ENCODE data around the gene SCNN1A. TPM values are rescaled to one million over a fixed set of nuclear protein-coding genes. Genes with fewer than 3 reads are reported as not detected.

The SCNN1A gene
- total RNA-seq, 1 experiment from 2014 or later, result 111 TPM

DNA sequence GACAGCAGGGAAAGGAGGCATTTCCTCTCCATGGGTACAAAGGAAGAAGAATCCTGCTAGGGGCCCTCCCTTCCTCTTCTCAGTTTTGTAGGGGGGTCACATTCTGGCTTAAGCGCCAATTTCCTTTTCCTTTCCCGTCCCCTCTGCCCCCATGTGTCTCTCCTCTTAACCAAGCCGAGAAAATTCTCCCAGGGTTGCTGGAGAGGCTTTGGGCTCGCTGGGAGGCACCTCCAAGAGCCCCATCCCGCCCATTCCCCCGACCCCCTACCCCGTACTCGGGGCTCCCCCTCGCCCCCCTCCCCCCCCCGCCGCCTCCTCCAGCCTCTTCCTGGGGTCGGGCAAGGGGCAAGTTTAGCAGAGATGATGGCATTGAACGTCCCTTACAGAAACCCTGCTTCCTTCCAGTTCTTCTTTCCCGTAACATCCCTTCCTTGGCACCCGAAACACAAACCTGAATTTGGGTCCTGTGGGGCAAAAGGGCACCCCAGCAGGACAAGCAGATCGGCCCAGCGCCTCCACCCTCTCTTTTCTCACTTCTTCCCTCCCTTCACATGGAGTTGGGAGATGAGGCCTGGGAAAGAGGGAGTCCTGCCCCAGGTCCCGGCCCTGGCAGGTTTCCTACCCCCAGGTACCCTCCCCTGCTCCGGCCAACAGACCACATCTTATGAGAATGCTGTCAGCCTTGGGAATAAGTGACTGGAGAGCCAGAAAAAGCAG, 51.2 kb downstream of the SCNN1A start:
- H2BK5ac ChIP-seq (ENCODE audit: insufficient read length, low read length), result no peak overlapping the region
- Mint-ChIP-seq H3K27ac (peak overlapping the region; percentile 97 to 98 (median 97)), H3K4me3 (peak overlapping the region; percentile 27 to 68), H3K9me3 (no peaks in the 10 kb centered on the region), H3K4me1 (peaks cover 64 to 72% of the 10 kb centered on the region in 2 experiments), H3K36me3 (ENCODE audit: insufficient read depth in 1 of 3, low read depth in 3 of 3) (peaks cover 15 to 46% (median 36%) of the 10 kb centered on the region in 3 experiments; a peak in 6 of 7 replicates), H3K27me3 (ENCODE audit: low read depth) (no peaks in the 10 kb centered on the region)
- H4K20me1 ChIP-seq (ENCODE audit: control insufficient read depth, insufficient read depth, insufficient read length), result no peaks in the 10 kb centered on the region
- H3K56ac ChIP-seq (ENCODE audit: insufficient read length, low read depth, low read length), result no peak overlapping the region
- H4K91ac ChIP-seq (ENCODE audit: insufficient read length, low read depth, low read length), result no peak overlapping the region
- H3T11ph ChIP-seq (ENCODE audit: low read length), result no peak overlapping the region
- no peaks in the 10 kb centered on the region for H3K79me2 ChIP-seq (ENCODE audit: insufficient read depth, low read length)
- TF ChIP-seq CTCF (conservative IDR thresholded peaks at IDR 0.05), result no peak
- H2AK5ac ChIP-seq (ENCODE audit: insufficient read length, low read length), result no peak overlapping the region
- no peak overlapping the region for H4K8ac ChIP-seq (replicated peaks; ENCODE audit: insufficient read length, low read depth, low read length)
- peak overlapping the region; percentile 37 for H3K27ac ChIP-seq (ENCODE audit: insufficient read length, low read depth, low read length)
- no peak overlapping the region for H2BK20ac ChIP-seq (ENCODE audit: low read depth, low read length, poor library complexity, severe bottlenecking)
- no peak overlapping the region for H2BK15ac ChIP-seq (ENCODE audit: low read depth, low read length)
- H3K23me2 ChIP-seq (ENCODE audit: insufficient read length, low read depth, low read length, poor library complexity, severe bottlenecking), result no peaks in the 10 kb centered on the region
- no peak overlapping the region for H2BK120ac ChIP-seq (ENCODE audit: low read depth, low read length, poor library complexity, severe bottlenecking)
- no peak overlapping the region for H3K4ac ChIP-seq (ENCODE audit: low read depth, low read length)
- H3K27me3 ChIP-seq (ENCODE audit: insufficient read depth, low read length), result no peaks in the 10 kb centered on the region
- H3K4me1 ChIP-seq (ENCODE audit: insufficient read depth, low read length), result peaks cover 17% of the 10 kb centered on the region; the same call in 1 of the 2 replicates
- no peak overlapping the region for H2BK12ac ChIP-seq (ENCODE audit: insufficient read length, low read depth, low read length)
- H3K79me1 ChIP-seq (ENCODE audit: insufficient read depth, low read depth, low read length, poor library complexity, severe bottlenecking), result no peaks in the 10 kb centered on the region
- H3K4me2 ChIP-seq (ENCODE audit: insufficient read depth, insufficient read length, low read length), result peak overlapping the region; percentile 43
- H3K9me3 ChIP-seq (ENCODE audit: control insufficient read depth, low read depth, low read length), result no peaks in the 10 kb centered on the region
- WGBS (ENCODE audit: extremely low coverage, insufficient read length, low lambda C conversion rate), result no CpG with 5 or more reads among the region's 19 CpGs
- no peak overlapping the region for H3K23ac ChIP-seq (ENCODE audit: insufficient read length, low read depth, low read length)
- H3K14ac ChIP-seq (ENCODE audit: insufficient read depth, low read length), result peak overlapping the region; percentile 62; the same call in 1 of the 2 replicates
- no peak overlapping the region for H3K9ac ChIP-seq (ENCODE audit: extremely low read depth, insufficient read length, low read length)
- no peak for DNase-seq
- H2AFZ ChIP-seq (ENCODE audit: low read length), result no peak overlapping the region
- no peak overlapping the region for H3K18ac ChIP-seq (ENCODE audit: insufficient read length, low read depth, low read length)
- no peak overlapping the region for H4K5ac ChIP-seq (ENCODE audit: insufficient read length, low read depth, low read length)

Data from H9 (cell line).